Measurements from ENCODE around the gene PNPLA3.

The PNPLA3 gene

DNA sequence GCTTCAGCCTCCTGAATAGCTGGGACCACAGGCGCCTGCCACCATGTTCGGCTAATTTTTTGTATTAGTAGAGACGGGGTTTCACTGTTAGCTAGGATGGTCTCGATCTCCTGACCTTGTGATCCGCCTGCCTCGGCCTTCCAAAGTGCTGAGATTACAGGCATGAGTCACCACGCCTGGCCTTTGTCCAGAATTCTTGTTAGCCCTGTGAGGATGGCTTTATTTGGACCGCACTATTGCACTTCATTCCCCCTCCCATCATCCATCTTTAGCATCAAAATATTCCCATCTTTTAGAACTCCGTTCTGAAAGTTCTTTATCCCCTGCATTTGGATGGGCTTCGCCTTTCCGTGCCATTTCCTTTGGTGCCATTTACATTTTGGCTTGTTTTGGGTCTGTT is 34.3 kb downstream of the PNPLA3 start:
- DNase-seq (ENCODE audit: low read depth, low spot score): peak; percentile 14

DNA sequence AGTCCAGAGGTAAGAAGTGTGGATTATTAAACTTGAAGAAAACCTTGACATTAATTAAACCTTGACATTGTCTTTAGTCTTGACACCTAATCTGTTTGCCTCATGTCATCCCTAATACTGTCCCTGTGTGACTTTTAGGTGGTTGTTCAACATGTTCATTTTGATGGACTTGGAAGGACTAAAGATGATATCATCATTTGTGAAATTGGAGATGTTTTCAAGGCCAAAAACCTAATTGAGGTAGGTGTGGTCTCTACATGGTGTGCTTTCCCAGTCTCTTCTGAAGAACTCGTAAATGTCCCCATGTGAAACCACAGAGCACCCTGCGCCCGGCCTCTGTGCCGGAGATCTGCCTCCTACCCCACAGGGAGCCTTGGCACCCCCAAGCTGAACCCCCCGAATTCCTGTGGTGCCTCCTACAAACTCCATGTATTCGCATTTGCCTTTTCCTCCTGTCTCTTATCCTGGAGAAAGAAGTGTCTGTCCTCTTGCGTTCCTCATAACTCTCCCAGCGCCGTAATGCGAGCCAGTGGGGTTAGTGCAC is 40.8 kb downstream of the PNPLA3 start:
- DNase-seq (ENCODE audit: low read depth, low spot score): no peak

DNA sequence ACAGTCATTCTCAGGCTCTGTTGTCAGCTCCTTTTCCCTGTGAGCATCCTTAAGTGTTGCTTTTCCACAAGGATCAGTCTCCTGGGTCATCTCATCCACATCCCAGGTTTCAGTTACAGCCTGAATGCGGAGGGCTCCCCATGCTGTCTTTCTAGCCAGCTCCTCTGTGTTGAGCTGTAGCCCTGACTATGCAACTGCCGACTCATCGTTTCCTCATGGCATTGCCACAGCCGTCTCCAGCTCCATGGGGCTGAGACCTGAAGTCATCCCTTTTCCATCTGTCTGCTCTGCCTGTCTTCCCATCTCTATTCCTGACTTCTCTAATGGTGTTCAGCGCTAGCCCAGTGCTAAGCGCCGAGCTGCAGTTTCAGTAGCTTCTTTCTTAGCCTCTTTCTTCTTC is 43.5 kb downstream of the PNPLA3 start:
- no peak for DNase-seq (ENCODE audit: low read depth, low spot score)

DNA sequence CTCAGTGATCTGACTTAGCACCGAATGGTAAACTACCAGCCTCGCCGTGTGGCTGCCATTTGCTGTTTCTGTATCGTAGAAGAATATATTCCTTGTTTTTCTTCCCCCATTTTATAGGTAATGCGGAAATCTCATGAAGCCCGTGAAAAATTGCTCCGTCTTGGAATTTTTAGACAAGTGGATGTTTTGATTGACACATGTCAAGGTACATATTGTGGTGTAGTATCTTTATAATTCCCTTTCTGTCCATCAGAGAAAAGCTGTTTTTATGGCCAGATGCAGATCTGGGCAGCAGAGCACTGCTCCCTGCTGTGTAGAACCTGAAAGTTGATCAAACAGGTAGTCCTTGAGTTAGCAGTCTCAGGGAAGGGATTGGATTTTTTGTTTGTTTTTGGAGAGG is 45.0 kb downstream of the PNPLA3 start:
- DNase-seq (ENCODE audit: low read depth, low spot score): no peak

DNA sequence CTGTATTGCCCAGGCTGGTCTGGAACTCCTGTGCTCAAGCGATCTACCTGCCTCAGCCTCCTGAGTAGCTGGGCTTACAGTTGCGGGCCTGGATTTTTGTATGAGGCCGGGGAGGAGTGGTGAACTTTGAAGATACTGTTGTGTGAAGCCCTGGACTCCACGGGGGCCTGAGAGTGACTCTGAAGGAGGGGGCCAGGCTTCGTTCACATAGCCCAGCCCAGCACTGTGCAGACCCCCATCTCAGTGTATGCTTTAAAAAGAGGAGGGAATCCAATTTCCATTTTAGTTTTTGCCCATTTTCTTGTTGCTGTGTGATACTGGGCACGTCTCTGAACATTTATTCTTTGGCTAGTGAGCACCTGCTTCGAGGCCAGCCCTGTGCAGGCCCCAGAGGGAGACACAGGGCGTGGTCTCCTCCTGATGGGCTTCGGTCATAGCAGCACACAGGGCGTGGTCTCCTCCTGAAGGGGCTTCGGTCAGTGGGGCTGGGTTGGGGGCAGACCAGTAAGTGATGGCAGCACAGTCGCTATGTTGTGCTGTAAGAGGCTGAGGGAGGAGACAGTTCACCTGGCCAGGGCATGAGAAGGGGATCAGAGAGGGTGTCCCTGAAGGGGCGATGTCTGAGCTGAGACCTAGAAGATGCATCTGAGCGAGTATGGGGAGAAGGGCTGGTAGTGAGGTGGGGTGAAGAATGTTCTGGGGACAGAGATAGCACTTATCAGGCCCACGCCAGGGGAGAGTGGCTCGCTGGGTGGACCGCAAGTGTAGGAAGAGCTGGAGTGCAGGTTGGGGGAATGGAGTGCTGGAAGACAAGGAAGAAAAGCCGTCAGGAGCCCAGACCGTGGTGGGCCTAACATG is 45.6 kb downstream of the PNPLA3 start:
- DNase-seq (ENCODE audit: low read depth, low spot score): no peak

DNA sequence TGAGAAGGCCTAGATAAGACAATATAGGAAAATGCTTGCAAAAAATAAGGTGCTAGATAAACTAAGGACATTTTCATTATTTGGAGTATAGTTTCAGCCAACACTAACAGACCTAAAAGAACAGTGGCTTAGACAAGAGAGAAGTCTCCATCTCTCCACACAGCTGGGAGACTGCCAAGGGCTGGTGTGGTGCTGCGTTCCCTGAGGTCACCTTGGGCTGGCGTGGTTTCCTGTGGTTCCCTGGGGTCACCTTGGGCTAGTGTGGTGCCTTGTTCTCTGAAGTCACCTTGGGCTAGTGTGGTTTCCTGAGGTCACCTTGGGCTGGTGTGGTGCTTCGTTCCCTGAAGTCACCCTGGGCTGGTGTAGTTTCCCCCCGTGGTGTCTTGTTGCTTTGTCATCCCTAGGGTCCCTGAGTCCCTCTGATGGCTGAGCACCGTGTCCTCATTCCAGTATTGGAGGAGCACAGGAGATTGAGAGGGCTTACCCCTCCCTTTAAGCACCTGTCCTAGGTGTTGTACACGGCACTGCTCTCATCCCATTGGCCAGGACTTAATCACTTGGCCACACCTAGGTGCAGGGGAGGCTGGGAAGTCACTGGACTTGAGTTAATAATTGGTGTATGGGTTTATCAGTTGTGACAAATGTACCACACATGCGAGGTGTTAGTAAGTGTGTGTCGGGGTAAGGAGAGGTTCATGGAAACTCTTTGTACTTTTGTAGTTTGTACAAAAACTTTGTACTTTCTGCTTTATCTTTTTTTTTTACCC is 46.6 kb downstream of the PNPLA3 start:
- no peak for DNase-seq (ENCODE audit: low read depth, low spot score)

DNA sequence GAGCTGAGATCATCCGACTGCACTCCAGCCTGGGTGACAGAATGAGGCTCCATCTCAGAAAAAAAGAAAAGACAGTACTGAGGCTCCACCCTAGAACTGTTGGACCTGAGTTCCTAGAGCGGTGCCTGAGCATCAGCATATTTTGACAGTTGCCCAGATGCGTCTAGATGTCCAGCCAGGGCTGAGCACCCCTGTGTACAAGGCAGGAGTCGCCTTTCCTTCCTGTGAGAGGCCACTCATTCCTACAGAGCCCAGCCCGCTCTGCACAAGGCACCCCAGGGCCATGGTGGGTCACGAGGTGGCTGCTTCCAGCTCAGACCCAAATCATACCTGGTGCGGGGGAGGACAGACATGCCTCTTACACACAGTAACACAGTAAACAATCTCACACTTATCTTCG is 47.5 kb downstream of the PNPLA3 start:
- DNase-seq (ENCODE audit: low read depth, low spot score): no peak

DNA sequence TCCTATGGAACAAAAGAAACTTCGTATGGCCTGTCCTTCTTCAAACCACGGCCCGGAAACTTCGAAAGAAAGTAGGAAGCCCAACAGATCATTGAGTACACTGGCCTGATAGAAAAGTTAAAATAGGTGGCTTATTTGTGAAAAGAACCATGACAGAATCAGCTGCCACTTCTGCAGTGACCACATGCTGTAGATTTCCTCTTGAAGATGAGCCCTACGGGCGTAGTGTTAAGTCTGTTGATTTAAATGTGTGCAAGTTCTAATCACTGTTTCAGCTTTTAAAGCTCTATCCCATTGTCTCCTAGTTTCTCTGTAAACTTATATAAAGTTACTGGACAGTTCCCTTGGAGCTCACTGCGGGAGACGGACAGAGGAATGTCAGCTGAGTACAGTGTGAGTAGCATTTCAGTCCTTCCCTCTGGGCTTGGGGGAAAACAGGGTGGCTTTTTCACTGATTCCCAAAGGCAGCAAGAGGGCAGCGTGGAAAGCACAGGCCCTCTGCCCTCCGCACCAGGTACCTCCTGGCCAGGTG is 49.4 kb downstream of the PNPLA3 start:
- no peak for DNase-seq (ENCODE audit: low read depth, low spot score)

DNA sequence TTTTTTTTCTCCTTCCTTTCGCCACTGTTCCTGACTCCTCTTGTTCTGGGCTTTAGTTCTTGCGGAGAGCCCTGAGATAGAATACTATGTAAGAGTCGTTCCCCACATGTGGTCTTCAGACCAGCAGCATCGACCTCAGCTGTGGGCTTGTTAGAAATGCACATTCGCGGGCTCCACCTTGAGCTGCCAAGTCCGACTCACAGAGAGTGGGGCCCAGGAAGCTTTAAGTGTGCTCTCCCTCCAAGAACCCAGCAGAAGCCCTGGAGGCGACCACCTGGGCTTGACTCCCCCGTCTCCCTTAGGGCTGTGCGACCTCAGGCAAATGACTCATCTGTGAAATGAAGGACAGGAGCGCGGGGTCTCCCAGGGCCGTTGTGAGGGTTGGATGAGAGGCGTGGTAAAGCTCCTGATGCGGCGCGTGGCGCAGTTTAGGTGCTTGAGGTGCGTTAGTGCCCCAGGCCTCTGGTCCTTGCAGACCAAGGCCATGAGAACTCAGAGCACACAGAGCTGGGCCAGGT is 50.5 kb downstream of the PNPLA3 start:
- no peak for DNase-seq (ENCODE audit: low read depth, low spot score)

DNA sequence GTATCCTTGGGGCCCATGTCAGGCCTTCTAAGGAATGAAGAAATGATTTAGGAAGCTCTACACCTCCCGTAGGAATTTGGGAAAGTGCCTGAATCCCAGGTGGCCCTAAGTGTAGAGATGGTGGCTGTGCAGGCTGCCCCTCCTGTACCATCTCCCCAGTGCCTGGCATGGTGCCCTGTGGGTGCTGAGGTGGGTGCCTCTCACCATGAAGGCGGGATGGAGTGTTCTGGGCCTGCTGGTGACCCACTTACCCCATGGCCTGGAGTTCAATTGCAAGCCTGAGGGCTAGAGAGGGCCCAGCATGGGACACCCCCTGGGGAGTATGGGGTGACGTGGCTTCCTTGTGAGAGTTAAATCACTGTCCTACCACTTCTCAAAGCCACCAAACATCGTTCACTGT is 51.4 kb downstream of the PNPLA3 start:
- no peak for DNase-seq (ENCODE audit: low read depth, low spot score)

DNA sequence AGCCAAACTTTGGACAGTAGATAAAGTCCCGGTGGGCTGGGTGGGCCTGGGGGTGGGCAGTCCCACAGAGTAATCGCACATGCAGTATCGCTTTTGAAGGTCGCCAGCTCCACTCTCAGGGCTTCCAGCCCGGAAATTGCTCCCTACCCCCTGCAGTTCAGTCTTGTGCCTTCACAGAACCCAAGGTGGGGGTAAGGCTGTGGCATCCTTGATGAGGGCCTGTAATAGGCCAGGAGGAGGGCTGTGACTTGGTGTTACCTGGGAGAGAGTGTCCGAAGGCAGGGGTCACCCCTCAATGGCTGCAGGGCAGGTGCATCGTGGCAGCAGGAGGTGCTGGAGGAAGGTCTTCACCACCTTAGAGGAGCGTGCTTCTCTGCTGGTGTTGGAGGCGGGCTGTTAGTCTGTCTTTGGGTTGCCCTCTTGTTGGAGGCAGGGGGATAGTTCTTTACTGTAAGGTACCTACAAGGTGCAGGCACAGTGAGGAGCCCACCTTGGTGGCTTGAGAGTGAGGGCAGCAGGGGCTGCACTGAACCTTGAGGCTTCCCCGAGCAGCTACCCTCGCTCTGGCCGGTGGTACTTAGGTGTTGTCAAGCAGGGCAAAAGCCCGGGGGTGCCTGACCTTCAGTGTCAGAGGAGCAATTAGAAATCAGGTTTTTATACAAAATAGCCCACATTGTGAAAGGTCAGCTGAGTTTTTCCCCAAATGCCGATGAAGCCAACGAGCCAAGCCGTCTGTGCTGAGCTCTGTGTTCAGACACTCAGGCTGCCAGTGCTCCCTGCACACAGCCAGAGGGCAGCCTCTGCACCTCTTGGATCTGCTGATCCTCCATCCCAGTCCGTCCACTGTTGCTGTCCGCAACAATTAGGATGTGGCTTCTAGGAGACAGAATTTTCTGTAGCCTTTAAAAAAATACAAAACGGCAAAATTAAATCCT is 53.5 kb downstream of the PNPLA3 start:
- no peak for DNase-seq (ENCODE audit: low read depth, low spot score)

DNA sequence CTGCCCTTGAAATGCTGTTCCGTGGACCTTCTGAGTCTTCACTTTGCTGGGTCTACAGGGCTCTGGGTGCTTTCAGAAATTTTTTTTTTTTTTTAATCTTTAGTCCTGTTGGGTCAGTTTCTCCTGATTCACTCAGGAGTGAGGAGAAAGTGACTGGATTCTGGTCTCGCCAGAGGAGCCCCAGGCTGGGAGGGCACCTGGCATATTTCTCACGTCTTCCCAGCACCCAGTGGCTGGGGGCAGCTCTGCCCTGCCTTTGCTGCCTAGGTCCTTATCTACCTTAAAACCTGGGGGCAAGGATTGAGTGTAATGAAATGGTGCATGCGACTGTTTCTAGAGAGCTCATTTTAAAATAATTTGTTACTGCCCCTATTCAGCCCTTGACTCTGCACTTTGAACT is 55.0 kb downstream of the PNPLA3 start:
- DNase-seq (ENCODE audit: low read depth, low spot score): no peak

DNA sequence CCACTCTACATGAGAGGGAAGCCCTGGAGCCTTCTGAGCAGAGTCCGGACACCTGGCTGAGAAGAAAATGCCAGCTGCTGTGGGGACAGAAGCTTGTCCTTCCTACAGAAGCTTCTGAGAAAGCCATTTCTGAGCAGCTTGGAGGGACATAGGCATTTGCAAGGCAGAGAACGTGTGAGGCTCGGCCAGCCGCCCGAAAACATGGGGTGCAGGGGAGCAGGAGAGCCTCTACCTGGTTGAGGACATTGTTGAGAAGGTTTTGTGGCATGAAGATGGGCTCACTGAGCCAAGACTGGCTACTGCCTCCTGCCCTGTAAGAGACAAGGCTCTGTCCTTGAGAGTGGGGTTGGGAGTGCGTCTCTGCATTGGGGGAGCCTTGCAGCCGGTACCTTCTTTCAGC is 57.0 kb downstream of the PNPLA3 start:
- no peak for DNase-seq (ENCODE audit: low read depth, low spot score)

DNA sequence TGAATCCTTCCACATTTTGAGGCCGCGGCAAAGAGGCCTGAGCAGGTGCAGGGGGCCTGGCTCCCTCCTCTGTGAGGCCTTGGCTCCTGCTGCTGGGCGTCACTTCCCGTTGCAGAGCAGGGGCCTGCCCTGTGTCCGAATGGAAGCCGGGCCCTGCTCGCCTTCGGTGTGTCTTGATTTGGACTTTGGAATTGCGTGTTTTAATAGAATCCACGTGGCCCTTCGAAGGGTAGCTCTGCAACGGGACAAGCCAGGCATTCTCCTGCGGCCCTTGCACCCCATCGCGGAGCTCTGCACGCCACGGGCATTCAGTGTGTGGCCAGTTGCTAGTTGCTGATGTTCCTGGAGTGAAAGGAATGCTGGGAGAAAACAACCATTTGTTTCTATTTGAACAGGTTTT is 57.4 kb downstream of the PNPLA3 start:
- no peak for DNase-seq (ENCODE audit: low read depth, low spot score)

DNA sequence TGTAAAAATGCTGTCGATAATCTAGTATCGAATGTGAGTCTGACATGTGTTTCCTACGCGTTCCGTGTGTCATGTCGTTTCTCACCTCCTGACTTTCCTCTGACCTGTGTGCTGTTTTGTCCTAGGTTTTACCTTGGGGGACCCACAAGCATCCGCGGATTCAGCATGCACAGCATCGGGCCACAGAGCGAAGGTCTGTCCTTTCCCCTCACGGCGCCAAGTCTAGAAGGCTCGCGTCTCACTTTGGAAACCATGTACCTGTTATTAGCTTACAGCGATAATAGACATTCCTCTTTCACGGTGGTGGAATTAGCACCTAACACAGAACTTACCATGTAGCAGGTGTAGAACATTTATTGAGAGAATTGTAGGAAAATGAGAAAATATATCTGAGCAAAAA is 60.2 kb downstream of the PNPLA3 start:
- DNase-seq (ENCODE audit: low read depth, low spot score): no peak

DNA sequence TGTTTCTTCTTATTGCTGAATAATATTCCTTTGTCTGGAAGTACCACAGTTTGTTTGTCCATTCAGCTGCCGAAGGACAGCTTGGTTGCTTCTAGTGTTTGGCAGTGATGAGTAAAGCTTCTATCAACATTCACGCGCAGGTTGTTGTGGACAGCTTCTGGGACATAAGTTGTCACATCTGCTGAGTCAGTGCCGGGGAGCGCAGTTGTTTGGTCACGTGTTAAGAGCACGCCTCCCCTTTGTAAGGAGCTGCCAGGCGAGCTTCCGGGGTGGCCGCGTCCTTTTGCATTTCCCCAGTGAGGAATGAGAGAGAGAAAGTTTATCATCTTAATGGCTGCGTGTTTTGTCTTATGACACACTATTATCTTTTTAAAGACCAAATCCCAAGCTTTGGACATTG is 61.9 kb downstream of the PNPLA3 start:
- no peak for DNase-seq (ENCODE audit: low read depth, low spot score)

DNA sequence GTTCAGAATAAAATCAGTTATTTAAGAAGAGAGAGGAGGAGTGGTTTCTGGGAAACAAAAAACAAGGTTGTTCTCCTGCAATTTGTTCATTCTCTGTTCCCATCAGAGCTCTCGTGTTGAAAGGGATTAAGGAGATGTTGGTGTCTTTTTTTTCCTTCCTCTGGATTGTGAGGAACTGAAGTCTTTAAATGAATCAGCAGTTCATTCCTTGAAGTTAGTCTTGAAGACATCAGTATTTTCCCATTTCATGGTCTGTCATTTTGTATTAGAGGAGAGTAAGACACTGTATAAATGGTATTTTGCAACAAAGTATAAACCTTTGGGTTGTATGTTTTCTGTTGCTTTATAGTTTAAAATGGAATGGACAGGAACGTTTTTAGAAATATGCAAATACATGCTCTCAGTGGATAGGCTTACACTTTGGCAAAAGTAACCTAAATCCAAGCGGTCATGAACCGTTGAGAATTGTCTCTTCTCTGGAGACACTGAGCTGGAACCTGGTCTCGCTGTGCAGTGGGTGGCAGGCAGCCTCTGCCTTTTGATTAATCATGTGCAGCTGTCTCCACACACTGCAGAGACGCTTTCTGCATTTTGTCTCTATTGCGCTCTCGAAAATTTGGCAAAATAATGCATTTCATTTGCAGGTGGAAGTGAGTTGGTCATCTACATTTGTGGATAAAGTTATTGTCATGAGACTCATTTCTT is 64.7 kb downstream of the PNPLA3 start:
- no peak for DNase-seq (ENCODE audit: low read depth, low spot score)

DNA sequence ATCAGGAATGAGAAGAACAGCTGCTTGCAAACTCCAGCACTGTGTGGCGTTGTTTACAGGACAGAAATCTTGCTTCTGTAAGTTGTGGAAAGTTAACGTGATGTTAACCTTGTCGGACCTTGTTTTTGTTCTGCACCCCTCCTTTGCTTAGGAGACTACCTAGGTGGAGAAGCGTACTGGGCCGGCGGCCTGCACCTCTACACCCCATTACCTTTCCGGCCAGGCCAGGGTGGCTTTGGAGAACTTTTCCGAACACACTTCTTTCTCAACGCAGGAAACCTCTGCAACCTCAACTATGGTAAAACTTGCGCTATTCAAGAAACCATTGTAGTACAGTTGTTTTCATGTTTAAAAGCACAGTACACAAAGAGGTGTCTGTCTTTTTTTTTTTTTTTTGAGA is 65.4 kb downstream of the PNPLA3 start:
- DNase-seq (ENCODE audit: low read depth, low spot score): no peak

DNA sequence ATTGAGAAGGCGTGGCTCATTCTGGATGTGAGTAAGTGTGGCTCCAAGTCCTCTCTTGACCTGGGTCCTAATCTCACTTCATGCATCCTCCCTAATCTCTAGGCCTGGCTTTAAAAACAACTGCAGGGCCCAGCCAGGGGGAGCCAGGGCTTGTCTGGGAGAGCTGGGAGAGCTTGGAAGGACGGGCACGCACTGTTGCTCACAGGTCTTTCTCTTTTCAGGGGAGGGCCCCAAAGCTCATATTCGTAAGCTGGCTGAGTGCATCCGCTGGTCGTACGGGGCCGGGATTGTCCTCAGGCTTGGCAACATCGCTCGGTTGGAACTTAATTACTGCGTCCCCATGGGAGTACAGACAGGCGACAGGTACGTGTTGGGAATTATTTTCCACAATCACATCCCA is 66.4 kb downstream of the PNPLA3 start:
- no peak for DNase-seq (ENCODE audit: low read depth, low spot score)

DNA sequence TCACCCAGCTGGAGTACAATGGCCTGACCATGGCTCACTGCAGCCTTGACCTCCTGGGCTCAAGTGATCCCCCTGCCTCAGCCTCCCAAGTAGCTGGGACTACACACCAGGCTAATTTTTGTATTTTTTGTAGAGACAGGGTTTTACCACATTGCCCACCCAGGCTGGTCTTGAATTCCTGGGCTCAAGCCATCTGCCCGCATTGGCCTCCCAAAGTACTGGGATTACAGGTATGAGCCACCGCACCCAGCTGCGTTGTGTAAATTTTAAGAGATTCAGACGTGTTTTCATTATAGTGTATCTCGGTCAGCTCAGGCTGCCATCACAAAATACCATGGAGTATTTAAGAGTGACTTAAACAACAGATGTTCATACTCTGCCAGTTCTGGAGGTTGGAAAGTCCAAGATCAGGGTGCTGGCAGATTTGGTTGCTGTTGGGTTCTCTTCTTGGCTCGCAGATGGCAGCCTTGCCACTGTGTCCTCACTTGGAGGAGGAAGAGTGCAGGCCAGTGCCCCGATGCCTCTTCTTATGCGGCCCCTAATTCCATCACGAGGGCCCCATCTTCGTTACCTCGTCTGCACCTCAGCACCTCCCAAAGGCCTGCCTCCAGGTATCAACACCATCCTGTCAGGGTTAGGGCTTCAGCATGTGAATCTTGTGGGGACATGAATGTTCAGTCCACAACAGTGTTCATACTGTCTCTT is 67.9 kb downstream of the PNPLA3 start:
- DNase-seq (ENCODE audit: low read depth, low spot score): no peak
